DND-41 (cell line): ENCODE data around the gene ERICH3.

Experiments used
- ATAC-seq: fragments of 200-7000 bp; cut with Tn5 transposase; 3 replicates; pipeline ENCODE4 v1.9.1; 2021; ENCODE audit warnings: low read depth; ENCODE audit not compliant: insufficient read depth
- DNase-seq: peaks from one replicate; pipeline ENCODE4 v3.0.0-alpha.2; 2020
- H2AFZ ChIP-seq: 2 replicates; pipeline ENCODE4 v1.6.0; 2012; ENCODE audit warnings: low read depth, low read length
- H3K27ac ChIP-seq: 2 replicates; pipeline ENCODE4 v1.5.1; 2012; ENCODE audit warnings: low read length, inconsistent platforms
- H3K27me3 ChIP-seq: fragments of 200-600 bp; sonication (generic); 2 replicates; pipeline ENCODE4 v1.6.0; 2012; ENCODE audit warnings: low read length, mild to moderate bottlenecking, inconsistent platforms; ENCODE audit not compliant: insufficient read depth, poor library complexity
- H3K36me3 ChIP-seq: 2 replicates; pipeline ENCODE4 v1.5.1; 2012; ENCODE audit warnings: low read length, inconsistent platforms; ENCODE audit not compliant: insufficient read depth
- H3K4me1 ChIP-seq: 2 replicates; pipeline ENCODE4 v1.5.1; 2012; ENCODE audit warnings: mild to moderate bottlenecking, low read length; ENCODE audit not compliant: insufficient read depth
- H3K4me2 ChIP-seq: 2 replicates; pipeline ENCODE4 v1.6.0; 2012; ENCODE audit warnings: mild to moderate bottlenecking, moderate library complexity, low read length, inconsistent platforms; ENCODE audit not compliant: insufficient read depth
- H3K4me3 ChIP-seq, 2 experiments: fragments of 200-600 bp in 1 of 2; shearing (Covaris generic) in 1 of 2; 2 replicates each; pipeline ENCODE4 v1.5.1; 2012 to 2016; ENCODE audit warnings: inconsistent platforms in 2 of 2, low read length in 2 of 2, mild to moderate bottlenecking in 2 of 2, low read depth in 1 of 2, moderate library complexity in 1 of 2
- H3K79me2 ChIP-seq: 2 replicates; pipeline ENCODE4 v1.6.0; 2012; ENCODE audit warnings: low read length, inconsistent platforms; ENCODE audit not compliant: insufficient read depth
- H3K9ac ChIP-seq: 2 replicates; pipeline ENCODE4 v1.6.0; 2012; ENCODE audit warnings: low read depth, mild to moderate bottlenecking, inconsistent platforms, low read length, moderate library complexity
- H3K9me3 ChIP-seq: 2 replicates; pipeline ENCODE4 v1.5.1; 2012; ENCODE audit warnings: low read length, moderate library complexity, mild to moderate bottlenecking, inconsistent platforms; ENCODE audit not compliant: insufficient read depth, severe bottlenecking
- H4K20me1 ChIP-seq: 2 replicates; pipeline ENCODE4 v1.6.0; 2012; ENCODE audit warnings: low read length; ENCODE audit not compliant: insufficient read depth
- EZH2 ChIP-seq: IDR thresholded peaks from 3 replicates; pipeline ENCODE4 v1.6.1; 2012; ENCODE audit warnings: borderline replicate concordance, low read depth, mild to moderate bottlenecking, moderate library complexity, low read length, inconsistent platforms; ENCODE audit not compliant: severe bottlenecking
- TF ChIP-seq, protein P1 (sequence below): IDR thresholded peaks from 2 replicates; pipeline ENCODE4 v1.5.1; 2012; ENCODE audit warnings: borderline replicate concordance, low read length, moderate library complexity, mild to moderate bottlenecking; ENCODE audit not compliant: poor library complexity, severe bottlenecking; ENCODE audit errors: extremely low read depth

ERICH3 gene

DNA sequence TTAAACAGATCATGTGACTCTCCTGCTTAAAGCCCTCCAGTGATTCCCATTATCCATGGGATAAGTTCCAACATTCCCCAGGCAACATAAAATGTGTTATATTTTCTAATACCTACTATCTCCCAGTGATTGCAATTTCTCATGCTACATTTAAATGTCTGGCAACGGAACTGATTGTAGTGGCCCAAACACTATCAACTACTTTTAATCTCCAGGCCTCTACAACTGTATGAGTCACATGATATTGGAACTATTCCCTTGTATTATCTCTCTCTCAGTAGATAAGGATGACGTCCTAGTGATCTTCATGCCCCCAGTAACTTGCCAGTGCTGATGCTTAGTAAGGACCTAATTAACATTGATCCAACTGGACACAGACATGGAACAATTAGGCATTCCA, 49.9 kb downstream of the ERICH3 start:
- Histone ChIP-seq H3K4me3 (no peak overlapping the region), H3K9me3 (no peaks in the 10 kb centered on the region), H4K20me1 (no peaks in the 10 kb centered on the region), H3K27me3 (peaks cover 13% of the 10 kb centered on the region), H3K27ac (no peak overlapping the region), H3K79me2 (no peaks in the 10 kb centered on the region), H3K4me2 (no peak overlapping the region), H3K9ac (no peak overlapping the region), H3K36me3 (no peaks in the 10 kb centered on the region), H3K4me1 (no peaks in the 10 kb centered on the region), H2AFZ (no peak overlapping the region)
- no peak for TF ChIP-seq EZH2
- TF ChIP-seq, protein P1, sequence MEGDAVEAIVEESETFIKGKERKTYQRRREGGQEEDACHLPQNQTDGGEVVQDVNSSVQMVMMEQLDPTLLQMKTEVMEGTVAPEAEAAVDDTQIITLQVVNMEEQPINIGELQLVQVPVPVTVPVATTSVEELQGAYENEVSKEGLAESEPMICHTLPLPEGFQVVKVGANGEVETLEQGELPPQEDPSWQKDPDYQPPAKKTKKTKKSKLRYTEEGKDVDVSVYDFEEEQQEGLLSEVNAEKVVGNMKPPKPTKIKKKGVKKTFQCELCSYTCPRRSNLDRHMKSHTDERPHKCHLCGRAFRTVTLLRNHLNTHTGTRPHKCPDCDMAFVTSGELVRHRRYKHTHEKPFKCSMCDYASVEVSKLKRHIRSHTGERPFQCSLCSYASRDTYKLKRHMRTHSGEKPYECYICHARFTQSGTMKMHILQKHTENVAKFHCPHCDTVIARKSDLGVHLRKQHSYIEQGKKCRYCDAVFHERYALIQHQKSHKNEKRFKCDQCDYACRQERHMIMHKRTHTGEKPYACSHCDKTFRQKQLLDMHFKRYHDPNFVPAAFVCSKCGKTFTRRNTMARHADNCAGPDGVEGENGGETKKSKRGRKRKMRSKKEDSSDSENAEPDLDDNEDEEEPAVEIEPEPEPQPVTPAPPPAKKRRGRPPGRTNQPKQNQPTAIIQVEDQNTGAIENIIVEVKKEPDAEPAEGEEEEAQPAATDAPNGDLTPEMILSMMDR, result no peak
- no peak for DNase-seq
- ATAC-seq, result no peak

DNA sequence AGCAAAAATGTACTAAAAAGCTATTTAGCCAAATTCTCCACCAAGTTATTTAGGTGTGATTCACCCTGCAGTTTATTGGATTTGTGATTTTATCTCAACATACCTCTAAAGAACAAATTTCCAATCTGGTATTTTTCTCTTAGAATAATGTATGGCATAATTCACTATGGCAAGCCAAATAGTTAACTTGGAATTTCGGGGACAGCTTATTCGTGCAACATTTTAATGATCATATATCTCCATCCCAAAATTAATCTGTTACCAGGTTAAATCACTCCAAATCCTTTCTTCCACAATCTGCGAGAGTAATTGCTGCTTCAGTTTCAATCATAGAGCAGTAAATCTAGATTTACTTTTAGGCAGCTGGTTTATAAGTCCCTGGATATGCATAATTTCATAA, 53.4 kb downstream of the ERICH3 start:
- TF ChIP-seq, protein P1, result no peak
- TF ChIP-seq EZH2, result no peak
- no peak for ATAC-seq
- no peak for DNase-seq
- no peaks in the 10 kb centered on the region for H3K79me2 ChIP-seq
- no peaks in the 10 kb centered on the region for H3K9me3 ChIP-seq
- H3K27ac ChIP-seq, result no peak overlapping the region
- peaks cover 13% of the 10 kb centered on the region for H3K27me3 ChIP-seq
- no peak overlapping the region for H3K4me2 ChIP-seq
- no peaks in the 10 kb centered on the region for H3K36me3 ChIP-seq
- no peak overlapping the region for H3K4me3 ChIP-seq
- no peaks in the 10 kb centered on the region for H3K4me1 ChIP-seq
- no peak overlapping the region for H3K9ac ChIP-seq
- no peaks in the 10 kb centered on the region for H4K20me1 ChIP-seq
- H2AFZ ChIP-seq, result no peak overlapping the region

DNA sequence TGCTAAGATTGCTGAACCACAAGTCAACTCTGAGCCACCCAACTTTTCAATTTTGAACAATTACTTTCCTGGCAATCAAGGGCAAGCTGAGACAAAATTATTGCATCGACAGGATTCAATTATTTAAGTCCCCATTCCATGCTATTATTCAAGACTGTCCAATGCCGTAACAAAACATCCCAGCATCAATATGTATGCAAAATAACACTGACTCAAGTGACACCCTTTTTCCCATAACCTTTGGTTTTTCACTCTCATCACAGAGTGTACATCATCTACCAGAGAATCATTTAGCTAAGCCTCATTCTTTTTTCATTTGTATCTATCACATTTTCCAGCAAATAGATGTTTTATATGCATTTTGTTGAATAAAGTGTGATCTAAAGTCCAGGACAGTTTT, 54.6 kb downstream of the ERICH3 start:
- no peaks in the 10 kb centered on the region for H3K4me1 ChIP-seq
- no peaks in the 10 kb centered on the region for H3K79me2 ChIP-seq
- H3K9me3 ChIP-seq, result no peaks in the 10 kb centered on the region
- H3K4me2 ChIP-seq, result no peak overlapping the region
- H3K36me3 ChIP-seq, result no peaks in the 10 kb centered on the region
- peaks cover 13% of the 10 kb centered on the region for H3K27me3 ChIP-seq
- ATAC-seq (no peak), DNase-seq (no peak)
- H3K9ac ChIP-seq, result no peak overlapping the region
- no peak overlapping the region for H3K27ac ChIP-seq
- no peaks in the 10 kb centered on the region for H4K20me1 ChIP-seq
- no peak overlapping the region for H3K4me3 ChIP-seq
- no peak overlapping the region for H2AFZ ChIP-seq
- no peak for TF ChIP-seq EZH2
- TF ChIP-seq, protein P1, result no peak

DNA sequence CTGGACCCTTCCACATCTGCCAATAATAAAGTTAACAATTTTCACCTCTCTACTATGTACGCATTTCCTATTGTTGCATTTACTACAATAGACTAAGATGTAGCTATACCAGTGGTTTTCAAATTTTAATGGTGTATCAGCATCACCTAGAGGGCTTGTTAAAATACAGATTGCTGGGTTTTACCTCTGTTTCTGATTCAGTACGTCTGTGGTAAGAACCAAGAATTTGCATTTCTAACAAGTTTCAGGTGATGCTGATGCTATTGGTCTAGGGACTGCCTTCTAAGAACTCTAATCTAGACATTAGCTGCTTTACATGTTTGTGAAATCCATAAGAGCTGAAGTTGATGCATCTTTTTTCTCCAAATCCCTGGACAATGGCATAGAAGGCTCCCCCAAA, 59.7 kb downstream of the ERICH3 start:
- Histone ChIP-seq H3K27me3 (no peaks in the 10 kb centered on the region), H3K9me3 (no peaks in the 10 kb centered on the region), H3K9ac (no peak overlapping the region), H3K27ac (no peak overlapping the region), H3K4me2 (no peak overlapping the region), H3K4me3 (no peak overlapping the region), H3K36me3 (no peaks in the 10 kb centered on the region), H2AFZ (no peak overlapping the region), H3K79me2 (no peaks in the 10 kb centered on the region), H4K20me1 (no peaks in the 10 kb centered on the region), H3K4me1 (no peaks in the 10 kb centered on the region)
- no peak for ATAC-seq
- no peak for DNase-seq
- TF ChIP-seq EZH2, result no peak
- TF ChIP-seq, protein P1, result no peak
